NCI-H2196 (cell line): ENCODE data around the gene B4GAT1.
A peak's percentile ranks its signal among the peaks of the same experiment; 100 is the strongest.
"Not testable (repeated sequence)": the region's sequence is repeated elsewhere in the genome, so short reads cannot be mapped to it uniquely, and the experiment has no call there.

Source experiments
- DNase-seq: peaks from one replicate; lab custom pipeline; 2025; ENCODE audit not compliant: unreplicated experiment; lab: John Stamatoyannopoulos, UW

The B4GAT1 gene

GRCh38 chr11:66363805-66364535 is 16.5 kb upstream of the B4GAT1 start:
- peak; percentile 27 for DNase-seq

- peak; percentile 27 for DNase-seq
Observed at GRCh38 chr11:66363187-66363601, 15.8 kb upstream of the B4GAT1 start.

- DNase-seq: no peak
Observed at GRCh38 chr11:66362481-66363147, 15.2 kb upstream of the B4GAT1 start.

- DNase-seq: no peak
Observed at GRCh38 chr11:66361502-66361941, 14.1 kb upstream of the B4GAT1 start.

GRCh38 chr11:66360406-66361073 is 13.1 kb upstream of the B4GAT1 start:
- DNase-seq: no peak

- DNase-seq: no peak
Observed at GRCh38 chr11:66359662-66360087, 12.2 kb upstream of the B4GAT1 start.

- not testable (repeated sequence) for DNase-seq
Observed at GRCh38 chr11:66350560-66351235, 3.3 kb upstream of the B4GAT1 start.

GRCh38 chr11:66349084-66349386 is 1.6 kb upstream of the B4GAT1 start:
- DNase-seq: no peak

GRCh38 chr11:66346476-66347424 is 679 bp downstream of the B4GAT1 start:
- no peak for DNase-seq

- DNase-seq: no peak
Observed at GRCh38 chr11:66345316-66345649, 2.1 kb downstream of the B4GAT1 start.

- peak; percentile 96 for DNase-seq
Observed at GRCh38 chr11:66344550-66345315, 2.7 kb downstream of the B4GAT1 start, which contains the start of gene BRMS1. Gene BRMS1, minus strand, starts transcription at chr11:66345104. Its CDS starts 2,870 bp downstream, at chr11:66342234.

GRCh38 chr11:66343176-66343575 is 4.3 kb downstream of the B4GAT1 start:
- no peak for DNase-seq

GRCh38 chr11:66341502-66342126 is 5.8 kb downstream of the B4GAT1 start:
- no peak for DNase-seq

GRCh38 chr11:66340596-66341501 is 6.6 kb downstream of the B4GAT1 start:
- DNase-seq: no peak

- DNase-seq: no peak
Observed at GRCh38 chr11:66339686-66340483, 7.5 kb downstream of the B4GAT1 start.

- no peak for DNase-seq
Observed at GRCh38 chr11:66339162-66339675, 8.2 kb downstream of the B4GAT1 start.
